Measurements from ENCODE around the gene DAB2. TPM values are rescaled to one million over a fixed set of nuclear protein-coding genes. Genes with fewer than 3 reads are reported as not detected.
"Not testable (repeated sequence)": the region's sequence is repeated elsewhere in the genome, so short reads cannot be mapped to it uniquely, and the experiment has no call there.

The DAB2 gene
- total RNA-seq, 1 donor from 2014 or later, result 72.3 TPM

DNA sequence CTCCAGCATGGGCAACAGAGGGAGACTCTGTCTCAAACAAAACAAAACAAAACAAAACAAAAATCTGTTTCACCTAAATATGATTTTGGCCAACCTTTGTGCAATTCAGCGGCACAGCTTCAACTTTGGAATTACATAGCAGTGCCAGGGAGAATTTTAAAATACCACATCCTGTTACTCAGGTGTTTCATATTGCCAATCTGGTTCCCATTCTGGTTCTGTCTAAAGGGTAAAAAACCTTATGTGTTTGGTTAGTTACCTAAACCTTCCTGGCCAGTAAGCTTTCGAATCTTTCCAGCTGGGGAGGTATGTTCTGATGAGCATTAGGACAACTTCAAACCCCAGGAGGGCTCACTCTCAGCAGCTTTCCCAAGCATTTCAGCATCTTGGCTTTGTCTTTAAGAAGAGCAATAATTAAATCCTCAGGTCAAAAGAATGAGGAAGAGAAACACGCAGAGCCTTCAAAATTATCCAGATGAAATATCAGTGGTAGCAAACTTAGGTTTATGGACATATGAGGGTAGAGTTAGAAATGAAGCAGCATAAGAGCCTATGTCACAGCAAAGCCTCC, 2.7 kb downstream of the DAB2 start:
- DNase-seq (ENCODE audit: low read depth), result no peak

DNA sequence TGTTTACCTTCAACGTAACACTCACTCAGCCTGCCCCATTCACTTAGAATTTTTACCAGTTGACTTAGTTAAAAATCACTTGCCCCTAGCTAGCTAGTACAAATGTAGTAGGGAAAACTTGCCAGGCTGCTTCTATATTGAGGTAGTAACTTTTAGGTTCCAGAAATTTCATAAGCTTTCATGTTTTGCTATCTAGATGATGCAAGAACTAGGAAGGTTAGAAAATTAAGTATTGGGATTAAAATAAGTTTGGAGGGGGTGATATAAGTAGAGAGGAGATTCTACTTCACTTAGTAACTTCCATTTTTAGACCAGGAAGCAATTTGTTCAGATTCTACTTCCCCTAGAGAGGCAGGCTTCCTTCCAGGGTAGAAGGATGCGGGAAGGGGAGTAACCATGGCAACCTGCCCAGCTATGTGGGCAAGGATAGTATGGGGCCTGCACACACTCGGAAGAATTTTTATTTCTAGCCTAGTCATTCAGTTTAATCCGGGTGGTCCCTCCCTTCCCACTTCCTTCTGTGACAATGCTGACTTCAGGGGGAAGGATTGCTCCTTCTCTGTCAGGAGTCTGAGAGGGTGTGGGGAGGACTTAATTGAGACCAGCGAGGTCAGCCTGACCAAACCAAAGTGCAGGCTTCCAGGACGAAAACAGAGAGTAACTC, 4.2 kb downstream of the DAB2 start:
- peak; percentile 87 for DNase-seq (ENCODE audit: low read depth)

DNA sequence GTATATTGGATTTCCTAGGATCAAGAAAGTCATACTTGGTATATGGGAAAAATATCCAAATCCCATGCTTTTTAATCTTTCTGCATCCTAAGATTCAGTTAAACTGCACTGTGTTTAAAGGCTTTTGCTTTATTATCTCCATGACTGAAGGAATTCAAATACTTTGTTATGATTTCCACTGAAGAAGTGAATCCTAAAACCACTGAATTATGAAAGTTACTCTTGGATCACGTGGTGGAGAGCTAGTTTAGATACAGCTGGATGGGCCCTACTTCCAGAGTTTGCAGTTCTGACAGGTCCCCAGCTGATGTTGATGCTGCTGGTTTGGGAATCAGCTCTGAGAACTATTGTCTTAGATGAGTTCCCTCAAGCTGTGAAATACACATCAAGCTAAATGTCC, 5.0 kb downstream of the DAB2 start:
- no peak for DNase-seq (ENCODE audit: low read depth)

DNA sequence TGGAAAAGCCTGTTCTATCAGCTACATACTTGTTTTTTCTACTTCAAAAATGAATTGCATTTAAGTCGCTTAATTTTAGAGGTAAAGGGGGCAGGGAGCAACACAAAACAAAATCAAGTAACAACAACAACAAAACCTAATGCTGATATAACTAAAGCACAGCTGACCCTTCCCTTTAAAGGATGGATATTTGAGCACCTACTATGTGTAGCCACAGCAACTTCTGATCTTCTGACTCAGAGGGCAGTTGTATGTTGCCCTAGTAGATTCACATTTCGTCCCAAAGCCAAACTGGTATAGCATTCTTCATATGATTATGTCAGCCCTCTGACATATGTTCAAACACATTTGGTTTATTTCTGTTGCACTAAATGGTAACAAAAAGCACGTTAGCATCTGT, 6.8 kb downstream of the DAB2 start:
- no peak for DNase-seq (ENCODE audit: low read depth)

DNA sequence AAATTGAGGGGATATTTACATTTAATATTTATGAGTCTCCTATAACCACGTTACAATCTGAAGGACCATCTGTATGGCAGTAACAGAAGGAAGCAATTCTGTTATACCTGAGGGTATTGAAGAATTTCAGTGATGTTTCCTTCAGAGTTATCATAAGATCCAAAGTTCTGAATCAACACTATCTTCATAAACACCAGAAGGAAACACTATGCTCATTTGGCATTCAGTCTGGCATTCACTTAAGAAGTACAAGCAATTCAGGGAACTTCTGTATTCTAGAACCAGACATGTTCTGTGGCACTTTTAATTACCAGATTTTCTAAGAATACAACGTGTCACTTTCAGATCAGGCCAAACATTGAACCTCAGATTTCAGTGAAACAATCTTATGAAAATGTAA, 9.6 kb downstream of the DAB2 start:
- no peak for DNase-seq (ENCODE audit: low read depth)

DNA sequence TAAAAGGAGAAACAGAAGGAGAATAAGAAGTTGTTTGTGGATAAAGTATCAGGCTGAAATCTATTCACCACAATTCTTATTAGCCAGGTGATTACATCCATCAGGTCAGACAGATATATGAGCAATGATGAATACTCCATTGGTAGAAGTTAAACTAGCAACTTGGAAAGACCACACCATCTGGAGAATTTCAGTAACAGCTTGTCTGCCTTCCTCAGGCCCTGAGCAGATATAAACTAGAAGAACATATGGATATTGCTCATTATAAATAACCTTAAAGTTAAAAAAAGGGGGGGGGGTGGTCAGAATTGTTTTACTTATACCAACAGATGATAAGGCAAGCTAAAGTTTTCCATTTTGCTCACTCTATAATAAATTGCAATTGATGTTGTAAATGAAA, 10.4 kb downstream of the DAB2 start:
- DNase-seq (ENCODE audit: low read depth), result no peak

DNA sequence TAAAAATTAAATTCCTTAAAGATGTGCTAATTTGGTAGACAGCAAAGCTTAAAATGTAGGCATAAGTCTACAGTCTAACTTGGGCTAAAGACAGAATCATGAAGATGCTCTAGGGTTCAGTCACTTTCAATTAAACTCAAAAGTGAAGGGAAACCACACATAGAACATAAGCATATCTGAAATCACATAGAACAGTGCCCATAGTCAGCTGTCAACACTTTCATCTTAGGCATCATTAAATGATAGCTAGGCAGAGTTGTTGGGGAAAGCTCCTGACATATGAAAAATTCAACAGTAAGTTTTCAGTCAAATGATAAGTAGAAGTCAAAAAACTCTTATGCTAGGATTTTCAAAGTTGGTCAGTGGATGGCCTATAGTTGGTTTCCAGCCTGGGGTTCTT, 11.0 kb downstream of the DAB2 start:
- no peak for DNase-seq (ENCODE audit: low read depth)

DNA sequence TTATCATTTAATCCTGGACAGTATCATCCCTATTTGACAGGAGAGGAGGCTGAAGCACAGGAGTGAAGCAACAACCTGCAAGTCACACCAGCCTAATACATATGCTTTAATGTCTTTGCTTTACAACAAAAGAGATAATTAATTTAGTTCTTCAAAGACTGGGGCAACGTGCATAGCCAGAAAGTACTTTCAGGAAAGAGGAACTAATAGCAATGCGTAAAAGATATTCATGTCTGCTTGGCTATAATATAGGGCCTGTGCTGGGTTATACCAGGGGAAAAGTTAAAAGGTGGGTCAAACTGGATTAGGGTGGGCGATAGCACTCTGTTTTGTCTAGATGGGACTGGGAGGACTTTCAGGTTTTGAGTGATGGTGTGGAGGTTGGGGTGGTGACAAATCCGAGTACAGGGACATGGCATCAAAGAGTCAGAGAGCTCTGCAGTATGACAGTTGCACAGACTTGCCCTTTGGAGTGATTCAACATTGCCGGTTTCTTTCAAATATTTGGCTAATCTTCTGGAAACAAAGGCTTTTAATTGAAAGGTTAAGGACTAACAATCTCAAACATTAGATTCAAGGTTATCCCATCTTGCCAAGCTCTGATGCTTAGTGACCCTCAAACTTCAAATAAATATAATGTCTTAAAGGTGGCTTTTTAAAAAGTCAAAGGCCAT, 11.9 kb downstream of the DAB2 start:
- DNase-seq (ENCODE audit: low read depth), result no peak

DNA sequence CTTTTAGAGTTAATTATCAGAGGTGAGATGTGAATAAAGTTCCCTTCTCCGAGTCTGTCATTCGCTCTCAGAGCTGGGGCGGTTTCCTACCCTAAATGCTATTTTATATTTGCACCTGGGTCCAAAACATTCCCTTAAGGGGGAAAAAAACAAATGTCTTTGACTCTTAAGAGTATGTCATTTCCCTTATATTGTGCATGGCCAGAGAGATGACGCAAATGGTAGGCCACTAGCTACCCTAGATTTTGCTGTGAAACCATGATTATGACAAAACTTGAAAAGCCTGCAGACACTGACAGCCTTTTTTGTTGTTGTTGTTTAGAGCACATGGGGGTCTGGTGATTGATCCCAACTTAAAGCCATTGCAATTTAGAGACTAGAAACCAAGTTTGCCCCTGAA, 12.8 kb downstream of the DAB2 start:
- no peak for DNase-seq (ENCODE audit: low read depth)

DNA sequence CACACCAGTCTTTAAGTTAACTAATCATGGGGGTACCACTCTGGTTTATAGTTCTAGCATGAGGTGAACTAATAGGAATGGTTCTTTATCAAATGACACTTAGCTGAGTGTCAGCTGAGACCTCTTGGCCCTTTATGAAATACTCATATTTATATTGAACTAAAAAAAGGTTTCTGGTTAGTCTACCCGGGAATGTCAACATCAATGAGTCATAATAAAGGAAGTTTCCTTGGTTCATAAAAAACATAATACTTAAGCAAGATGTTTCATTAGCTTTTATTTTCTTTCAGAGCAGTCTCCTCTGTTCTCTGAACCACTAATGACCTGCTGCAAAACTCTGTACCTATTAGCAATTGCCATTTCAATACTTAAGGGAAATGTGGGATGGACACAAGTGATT, 13.7 kb downstream of the DAB2 start:
- no peak for DNase-seq (ENCODE audit: low read depth)

DNA sequence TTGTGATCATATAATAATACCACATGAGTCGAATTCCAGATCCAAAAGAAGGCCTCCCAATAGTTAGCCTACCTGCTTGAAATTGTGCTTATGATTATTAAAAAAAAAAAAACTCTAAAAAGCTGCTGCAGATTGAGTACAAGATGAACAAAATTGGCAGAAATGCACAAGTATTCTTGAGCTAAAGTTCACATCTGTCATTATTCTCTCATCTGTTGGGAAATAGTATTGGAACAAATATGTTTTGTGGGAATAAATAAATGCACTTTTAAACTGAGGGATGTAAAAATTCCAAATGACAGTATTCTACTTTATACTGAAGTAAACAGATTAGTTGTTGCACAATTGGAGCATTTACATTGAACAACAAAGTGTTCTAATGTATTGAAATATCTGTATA, 15.7 kb downstream of the DAB2 start:
- DNase-seq (ENCODE audit: low read depth), result no peak

DNA sequence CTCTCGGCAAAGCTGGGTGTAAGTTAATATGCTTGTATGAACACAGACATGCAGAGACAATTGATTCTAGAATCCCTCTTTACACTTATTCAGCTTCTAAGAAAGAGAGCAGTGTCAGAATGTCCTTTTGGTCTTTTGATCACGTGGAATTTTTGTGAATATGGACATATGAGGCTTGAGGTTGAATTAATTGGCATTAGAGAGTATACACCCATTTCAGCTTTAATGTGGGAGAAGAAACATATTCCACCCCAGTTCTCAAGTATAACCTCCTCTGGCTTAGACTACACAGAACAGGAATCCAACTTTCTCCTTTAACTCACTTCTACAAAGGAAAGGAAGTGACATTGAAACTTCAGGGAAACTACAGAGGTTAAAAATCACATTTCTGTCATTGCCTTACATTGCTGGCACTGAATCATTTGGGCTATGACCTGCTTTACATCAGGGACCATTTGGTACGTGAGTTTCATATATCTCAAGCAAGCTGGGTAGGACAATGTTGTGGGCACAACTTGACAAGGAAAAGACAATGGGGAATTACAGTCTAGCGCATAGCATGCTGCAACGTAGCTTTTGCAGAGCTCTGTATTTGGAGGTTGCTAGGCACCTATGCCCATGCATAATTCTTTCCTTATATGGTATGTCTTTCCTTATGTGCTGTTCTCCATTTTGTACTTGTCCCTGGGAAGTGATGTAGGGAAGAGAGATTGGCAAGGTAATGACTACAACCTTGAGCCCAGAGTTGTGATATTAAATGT, 19.5 kb downstream of the DAB2 start:
- DNase-seq (ENCODE audit: low read depth), result no peak

DNA sequence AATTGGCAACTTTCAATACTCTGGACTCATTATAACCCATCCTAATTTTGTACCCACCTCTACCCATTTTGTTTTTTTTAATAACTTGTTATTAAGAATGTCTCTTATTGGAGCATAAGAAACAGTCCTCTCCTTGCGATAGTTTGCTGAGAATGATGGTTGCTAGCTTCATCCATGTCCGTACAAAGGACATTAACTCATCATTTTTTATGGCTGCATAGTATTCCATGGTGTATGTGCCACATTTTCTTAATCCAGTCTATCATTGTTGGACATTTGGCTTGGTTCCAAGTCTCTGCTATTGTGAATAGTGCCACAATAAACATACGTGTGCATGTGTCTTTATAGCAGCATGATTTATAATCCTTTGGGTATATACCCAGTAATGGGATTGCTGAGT, 21.0 kb downstream of the DAB2 start:
- DNase-seq (ENCODE audit: low read depth), result not testable (repeated sequence)

DNA sequence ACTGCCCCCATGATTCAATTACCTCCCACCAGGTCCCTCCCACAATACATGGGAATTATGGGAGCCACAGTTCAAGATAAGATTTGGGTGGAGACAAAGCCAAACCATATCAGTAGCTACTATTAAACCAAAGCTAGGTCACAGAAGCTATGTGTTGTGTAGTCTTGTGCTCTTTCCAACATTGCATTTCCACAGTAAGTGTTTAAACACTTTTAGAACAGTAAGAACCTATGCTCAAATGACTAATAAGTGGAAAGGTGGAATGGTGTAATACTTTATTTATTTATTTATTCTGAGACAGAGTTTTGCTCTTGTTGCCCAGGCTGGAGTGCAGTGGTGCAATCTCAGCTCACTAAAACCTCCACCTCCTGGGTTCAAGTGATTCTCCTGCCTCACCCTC, 22.6 kb downstream of the DAB2 start:
- not testable (repeated sequence) for DNase-seq (ENCODE audit: low read depth)

DNA sequence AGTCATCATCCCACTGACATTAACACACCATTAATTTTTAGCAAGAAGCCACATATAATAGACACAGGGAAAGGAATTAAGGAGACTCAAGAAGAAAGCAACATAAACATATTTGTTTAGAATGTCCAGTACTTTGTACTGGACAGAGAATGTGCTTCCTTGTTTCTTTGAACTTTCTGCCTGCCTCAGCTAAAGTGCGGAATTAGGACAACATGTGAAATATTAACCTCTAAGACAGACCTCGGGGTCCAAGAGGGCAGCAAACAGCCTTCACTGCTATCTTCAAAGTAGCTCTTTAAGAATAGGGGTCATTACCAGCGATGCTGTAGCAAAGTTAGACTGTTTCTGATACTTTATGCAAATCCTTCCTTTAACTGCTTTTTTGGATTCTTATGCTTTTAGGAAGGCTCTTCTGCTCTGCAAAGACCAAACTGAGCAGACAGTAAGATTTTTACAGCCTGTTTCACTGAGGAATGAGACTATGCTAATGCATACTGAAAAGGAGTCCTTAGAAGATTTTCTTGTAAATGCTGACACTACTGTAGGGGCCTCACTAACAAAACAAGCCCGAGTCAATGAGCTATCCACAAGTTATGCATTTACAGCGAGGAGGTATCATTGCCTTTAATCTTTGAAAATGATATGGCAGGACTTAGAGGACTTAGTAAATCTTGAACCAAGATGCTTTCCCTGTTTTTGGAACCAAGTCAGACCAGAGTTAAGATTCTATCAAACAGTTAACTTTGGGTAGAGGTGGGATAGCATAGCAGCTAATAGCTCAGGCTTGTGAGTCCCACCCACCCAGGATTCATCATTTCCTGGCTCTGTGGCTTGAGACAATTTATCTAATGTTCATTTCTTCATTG, 23.8 kb downstream of the DAB2 start:
- no peak for DNase-seq (ENCODE audit: low read depth)

DNA sequence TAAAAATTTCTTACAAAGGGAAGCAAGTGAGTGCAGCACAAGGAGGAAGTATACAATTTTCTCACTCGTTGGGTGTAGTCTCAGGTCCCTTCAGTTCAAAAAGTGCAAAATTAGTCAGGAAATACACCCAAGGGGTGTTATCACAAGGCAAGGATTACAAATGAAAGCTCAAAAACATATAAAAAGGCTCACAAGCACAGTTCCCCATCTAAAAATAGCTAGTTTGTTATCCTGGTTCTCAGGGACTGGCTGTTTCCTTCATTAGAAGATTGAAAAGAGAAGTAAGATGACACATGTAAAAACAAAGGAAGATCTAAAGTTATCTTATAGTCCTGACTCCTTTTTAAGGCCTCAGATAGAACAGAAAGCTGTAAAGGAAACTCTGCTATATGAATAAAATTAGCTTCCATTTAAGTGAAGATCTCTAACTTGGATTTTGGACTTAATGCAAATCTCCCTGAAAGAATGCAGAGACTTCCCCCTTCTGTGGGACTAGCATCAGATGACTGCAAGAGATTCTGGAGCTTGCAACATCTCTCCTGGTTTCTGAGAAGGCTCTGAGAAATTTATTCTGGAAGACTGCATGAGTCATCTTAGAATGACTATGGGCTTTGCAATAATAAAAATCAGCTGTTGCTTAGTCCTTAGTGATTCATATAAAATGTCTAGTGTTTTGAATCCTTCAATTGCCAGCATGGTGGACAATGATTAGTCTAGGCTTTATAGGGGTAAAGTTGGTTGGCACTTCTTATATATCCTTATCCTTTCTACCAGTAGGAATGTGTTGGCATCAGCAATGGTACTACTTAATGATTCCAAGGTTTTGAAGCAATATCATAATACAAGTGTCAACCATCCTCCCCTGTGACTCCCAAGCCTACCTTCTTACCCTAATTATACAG, 25.4 kb downstream of the DAB2 start:
- peak; percentile 92 for DNase-seq (ENCODE audit: low read depth)

DNA sequence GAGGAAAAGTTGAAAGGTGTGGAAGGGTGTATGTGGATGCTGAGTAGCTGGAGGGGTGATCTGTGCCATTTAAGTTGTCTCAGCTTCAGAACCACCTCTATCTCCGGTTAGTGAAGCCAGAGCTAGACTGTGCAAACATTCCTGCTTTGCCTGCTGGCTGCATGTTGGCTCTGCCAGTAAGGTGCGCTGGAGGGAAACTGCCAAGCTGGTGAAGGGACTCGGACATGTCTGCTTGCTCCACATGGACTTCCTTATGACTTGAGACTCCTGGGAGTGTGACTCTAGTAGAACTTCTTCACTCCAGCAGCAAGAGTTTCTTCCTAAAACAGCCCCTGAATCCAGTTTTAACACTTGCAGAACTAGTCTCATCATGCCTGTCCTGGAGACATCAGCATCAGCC, 27.9 kb downstream of the DAB2 start:
- no peak for DNase-seq (ENCODE audit: low read depth)

DNA sequence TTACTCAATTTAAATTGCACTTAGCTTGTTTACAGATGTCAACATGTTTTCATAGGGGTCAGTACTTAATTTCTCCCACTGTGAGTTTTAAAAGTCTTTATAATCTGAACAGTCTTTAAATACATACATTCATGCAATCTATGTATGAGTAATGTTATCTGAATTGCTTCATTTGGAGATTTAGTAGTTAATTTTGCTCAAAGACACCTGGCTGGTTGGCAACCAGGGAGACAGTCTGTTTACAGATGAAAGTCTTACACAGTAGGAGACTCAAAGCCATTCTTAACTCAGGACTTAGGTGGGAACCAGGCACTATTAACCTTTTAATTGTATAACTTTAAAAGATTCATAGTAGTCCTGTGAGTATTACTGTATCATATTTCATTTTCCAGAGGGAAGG, 29.3 kb downstream of the DAB2 start:
- DNase-seq (ENCODE audit: low read depth), result no peak

DNA sequence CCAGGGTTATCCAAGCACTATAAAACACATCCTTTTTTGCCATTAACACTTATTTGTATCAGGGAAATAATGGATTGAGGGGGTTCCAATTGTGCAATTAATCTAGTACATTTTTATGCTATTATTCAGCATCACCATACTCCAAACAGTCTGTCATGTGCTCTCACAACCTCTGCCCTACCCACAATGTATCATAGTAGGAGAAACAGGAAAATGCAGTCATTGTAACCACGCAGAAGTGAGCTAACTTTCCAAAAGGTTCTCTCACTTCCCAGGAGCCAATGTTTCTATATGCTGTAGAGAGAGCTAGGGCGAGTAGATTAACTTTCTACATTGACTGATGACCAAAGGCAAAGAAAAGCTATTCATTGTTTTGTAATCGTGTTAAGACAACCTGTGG, 29.8 kb downstream of the DAB2 start:
- DNase-seq (ENCODE audit: low read depth), result peak; percentile 30

DNA sequence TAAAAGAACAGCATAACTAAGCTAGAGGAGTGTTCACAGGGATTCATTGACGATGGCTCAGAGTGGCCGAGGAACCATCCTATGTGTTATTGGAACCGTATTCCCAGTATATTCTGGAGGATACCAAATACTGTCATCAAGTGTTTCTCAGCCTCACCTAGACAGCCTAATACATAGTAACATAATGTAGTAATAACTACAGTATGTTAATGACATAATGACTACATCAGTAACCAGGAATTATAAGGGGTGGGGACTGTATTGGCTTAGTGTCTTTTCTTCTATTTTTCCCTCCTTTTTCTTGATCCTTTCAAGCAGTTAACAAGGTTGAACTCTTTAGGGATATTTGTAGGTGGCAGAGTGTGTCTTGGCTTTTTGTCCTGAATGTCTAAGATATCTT, 33.8 kb downstream of the DAB2 start:
- no peak for DNase-seq (ENCODE audit: low read depth)

All from myocyte (in vitro differentiated cells).